HL-60/S4 treated with retinoic acid at 250 ng/mL for 4 days and 3 days (cell line): ENCODE results near the gene STAB2.

Source experiments
- in situ Hi-C: fragments of 300-500 bp; cut with MboI; formaldehyde crosslinking; loops from 2 replicates; pipeline ENCODE4 v1.7.0; 2022; ENCODE audit warnings: low sequenced_read_pairs

The STAB2 gene

DNA sequence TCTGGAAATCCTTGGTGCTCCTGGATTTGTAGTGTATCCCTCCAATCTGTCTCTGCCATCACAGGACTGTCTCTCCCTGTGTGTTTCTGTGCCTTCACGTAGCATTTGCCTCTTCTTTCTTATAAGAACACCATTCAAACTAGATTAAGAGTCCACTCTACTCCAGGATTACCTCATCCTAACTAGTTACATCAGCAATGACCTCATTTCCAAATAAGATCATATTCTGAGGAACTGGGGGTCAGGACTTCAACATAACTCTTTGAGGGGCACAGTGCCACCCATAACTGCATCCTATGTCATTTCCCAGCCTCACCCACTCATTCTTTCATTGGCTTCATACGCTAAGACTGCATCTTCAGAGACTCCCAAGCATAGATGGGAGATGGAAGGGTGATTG is 147.8 kb downstream of the STAB2 start:
- in situ Hi-C loops, result no loop called here

DNA sequence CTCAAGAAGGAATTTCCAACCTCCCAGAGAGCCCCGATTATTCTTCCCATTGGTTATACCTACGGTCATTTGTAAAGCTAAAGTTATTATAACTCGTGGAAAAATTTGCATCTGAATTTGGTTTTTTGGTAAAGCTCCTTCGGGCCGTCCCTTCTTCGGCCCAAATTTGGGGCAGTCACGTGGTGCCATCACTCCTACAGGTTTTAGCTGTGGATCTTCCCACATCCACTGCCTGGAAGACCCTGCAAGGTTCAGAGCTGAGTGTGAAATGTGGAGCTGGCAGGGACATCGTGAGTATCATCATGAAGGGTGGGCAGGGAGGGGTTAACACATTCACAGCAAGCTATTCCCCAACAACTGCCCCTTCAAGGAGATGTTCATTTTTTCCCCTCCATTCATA is 148.2 kb downstream of the STAB2 start:
- in situ Hi-C loops, result no loop called here

DNA sequence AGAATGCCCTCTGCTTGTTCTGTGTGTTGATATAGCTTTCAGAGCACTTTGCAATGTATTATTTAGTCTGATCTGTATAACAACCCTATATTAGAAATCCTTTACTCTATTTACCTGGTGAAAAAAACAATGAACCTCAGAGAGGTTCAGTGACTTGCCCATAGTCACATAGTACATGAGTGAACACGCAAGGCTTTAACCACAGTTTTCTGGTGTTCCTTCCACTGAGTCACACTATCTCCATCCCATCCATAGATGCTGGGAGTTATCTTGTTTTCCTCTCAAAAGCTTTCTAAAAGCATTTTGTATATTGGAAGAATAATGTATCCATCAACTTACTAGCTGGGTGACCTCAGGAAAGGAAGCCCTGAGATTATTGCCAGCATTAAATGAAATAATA is 149.5 kb downstream of the STAB2 start:
- in situ Hi-C loops, result no loop called here

DNA sequence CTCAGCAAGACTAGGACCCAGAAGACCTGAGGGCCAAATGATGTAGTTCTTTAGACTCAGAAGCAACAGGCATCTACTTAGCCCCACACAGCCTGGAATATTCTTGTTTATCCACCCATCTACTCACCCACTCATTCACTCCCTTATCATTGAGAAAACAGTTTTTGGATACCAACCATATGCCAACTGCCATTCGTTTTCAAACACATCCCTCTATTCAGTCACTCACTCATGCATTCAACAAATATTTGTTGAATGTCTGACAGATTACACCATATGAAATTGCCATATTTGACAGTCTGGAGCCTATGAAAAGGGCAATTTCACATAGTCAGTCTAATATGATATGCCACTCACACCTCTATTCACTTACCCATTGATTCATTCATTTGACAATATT is 150.8 kb downstream of the STAB2 start:
- in situ Hi-C loops, result no loop called here

GRCh38 chr12:103742349-103742932 is 155.4 kb downstream of the STAB2 start:
- in situ Hi-C loops, result no loop called here

DNA sequence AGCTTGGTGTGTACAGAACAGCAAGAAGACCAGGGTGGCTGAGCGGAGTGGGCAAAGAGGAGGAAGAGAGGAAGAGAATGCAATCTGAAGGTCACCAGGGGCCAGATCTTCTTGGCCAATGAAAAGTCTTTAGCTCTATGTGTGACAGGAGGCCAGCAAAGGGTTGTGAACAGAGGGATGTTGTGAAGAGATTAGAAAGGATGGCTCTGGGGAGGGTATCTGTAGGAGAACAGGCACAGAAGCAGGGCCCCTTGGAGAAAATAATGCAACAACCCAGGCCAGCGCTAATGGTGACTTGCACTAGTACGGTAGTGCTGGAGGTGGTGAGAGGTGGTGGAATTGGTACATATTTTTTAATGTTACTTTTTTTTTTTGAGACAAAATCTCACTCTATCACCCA is 156.7 kb downstream of the STAB2 start:
- in situ Hi-C loops, result no loop called here

DNA sequence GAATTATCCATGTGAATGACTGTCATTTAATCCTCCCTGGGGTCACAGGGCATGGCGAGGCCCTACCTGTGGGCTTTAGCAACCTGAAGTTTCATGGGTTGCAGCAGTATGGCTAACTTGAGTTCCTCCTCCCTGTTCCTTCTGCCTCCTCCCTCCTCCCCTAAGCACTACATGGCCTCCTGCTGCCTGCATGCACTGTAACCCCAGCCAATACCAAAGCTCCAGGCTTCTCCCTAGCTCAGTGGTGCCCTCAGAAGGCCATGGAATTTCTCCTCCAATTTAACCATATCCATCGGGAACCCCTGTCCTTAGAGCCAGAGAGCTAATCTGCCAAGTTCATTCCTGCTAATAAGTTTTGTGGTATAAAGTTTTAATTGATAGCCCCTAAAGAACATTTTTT is 158.9 kb downstream of the STAB2 start:
- in situ Hi-C loops, result no loop called here

GRCh38 chr12:103748002-103748401 is 160.9 kb downstream of the STAB2 start:
- in situ Hi-C loops, result no loop called here

DNA sequence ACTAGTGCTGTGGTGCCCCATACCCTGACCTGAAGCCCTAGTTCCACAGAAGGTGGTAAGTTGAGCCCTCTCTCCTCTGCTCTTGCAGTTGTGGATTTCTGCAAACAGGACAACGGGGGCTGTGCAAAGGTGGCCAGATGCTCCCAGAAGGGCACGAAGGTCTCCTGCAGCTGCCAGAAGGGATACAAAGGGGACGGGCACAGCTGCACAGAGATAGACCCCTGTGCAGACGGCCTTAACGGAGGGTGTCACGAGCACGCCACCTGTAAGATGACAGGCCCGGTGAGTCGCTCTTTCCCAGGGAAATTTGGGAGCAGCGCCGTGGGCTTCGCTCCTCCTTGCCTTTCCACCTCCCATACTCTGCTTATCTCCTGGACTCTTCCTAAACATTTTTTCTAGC is 161.8 kb downstream of the STAB2 start:
- in situ Hi-C loops, result no loop called here

DNA sequence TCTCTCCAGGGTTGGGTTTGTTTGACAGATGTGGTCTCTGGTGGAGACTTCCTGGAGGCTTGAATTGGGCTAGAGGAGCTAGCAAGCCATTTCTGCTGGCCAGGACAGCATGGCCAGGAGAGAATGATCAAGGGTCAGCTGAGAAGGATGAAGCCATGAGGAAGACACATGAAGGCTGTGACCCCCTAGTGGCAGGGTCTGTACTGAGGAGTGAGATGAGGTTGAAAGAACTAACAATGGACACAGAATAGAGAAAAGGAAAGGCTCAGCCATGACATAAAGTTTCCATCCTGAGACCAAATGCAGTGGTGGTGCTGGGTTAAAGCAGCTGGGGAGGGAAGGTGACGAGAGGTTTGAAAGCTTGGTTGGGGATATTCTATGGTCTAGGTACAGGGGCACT is 164.1 kb downstream of the STAB2 start:
- in situ Hi-C loops, result no loop called here

GRCh38 chr12:103751600-103751999 is 164.5 kb downstream of the STAB2 start:
- in situ Hi-C loops, result no loop called here

DNA sequence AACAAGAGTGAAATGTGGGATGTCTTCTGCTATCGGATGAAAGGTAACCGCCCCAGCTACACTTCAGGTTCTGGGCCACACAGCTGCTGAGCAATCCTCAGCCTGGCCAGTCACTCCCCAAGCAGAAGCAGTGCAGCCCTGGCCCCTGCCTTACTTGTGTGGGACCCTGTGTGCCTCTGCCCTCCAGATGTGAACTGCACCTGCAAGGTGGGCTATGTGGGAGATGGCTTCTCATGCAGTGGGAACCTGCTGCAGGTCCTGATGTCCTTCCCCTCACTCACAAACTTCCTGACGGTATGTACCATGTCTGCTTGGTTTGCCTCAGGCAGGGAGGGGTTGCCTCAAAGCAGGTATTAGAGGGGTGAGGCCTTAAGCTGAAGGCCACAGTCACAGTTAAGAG is 168.4 kb downstream of the STAB2 start:
- in situ Hi-C loops, result no loop called here

GRCh38 chr12:103756443-103756842 is 169.4 kb downstream of the STAB2 start:
- in situ Hi-C loops, result no loop called here

DNA sequence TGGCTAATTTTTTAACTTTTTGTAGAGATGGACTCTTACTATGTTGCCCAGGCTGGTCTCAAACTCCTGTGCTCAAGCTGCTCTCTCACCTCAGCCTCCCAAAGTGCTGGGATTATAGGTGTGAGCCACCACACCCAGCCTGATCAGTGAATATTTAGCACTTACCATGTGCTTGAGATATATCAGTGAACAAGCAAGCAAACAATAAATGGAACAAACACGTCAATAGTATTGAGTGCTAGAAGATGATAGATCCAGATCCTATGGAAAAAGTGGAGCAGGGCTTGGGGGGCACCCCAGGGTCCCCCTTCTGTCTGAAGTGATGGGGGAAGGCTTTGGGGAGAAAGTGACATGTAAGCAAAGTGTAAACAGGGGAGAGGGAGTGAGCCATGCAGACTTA is 170.2 kb downstream of the STAB2 start:
- in situ Hi-C loops, result no loop called here

GRCh38 chr12:103758310-103759089 is 171.4 kb downstream of the STAB2 start:
- in situ Hi-C loops, result no loop called here

GRCh38 chr12:103762473-103762872 is 175.4 kb downstream of the STAB2 start:
- in situ Hi-C loops, result no loop called here

DNA sequence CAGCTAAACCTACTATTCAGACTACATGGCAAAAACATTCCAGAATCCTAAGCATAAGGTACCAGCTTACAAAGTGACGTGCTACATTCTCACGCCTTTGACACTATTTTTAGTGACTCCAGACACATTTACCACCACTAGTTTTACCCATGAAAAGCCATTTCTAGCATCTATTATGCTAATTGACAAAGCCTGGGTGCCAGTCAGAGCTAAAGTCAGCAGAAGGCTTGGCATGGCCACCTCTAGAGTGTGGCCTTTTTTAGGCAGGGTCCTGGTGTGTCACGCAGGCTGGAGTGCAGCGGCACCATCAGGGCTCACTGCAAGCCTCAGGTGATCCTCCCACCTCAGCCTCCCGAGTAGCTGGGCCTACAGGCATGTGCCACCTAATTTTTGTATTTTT is 178.2 kb downstream of the STAB2 start:
- in situ Hi-C loops, result no loop called here

- in situ Hi-C loops, result no loop called here
Measured at GRCh38 chr12:103766028-103766427, 179.0 kb downstream of the STAB2 start.

DNA sequence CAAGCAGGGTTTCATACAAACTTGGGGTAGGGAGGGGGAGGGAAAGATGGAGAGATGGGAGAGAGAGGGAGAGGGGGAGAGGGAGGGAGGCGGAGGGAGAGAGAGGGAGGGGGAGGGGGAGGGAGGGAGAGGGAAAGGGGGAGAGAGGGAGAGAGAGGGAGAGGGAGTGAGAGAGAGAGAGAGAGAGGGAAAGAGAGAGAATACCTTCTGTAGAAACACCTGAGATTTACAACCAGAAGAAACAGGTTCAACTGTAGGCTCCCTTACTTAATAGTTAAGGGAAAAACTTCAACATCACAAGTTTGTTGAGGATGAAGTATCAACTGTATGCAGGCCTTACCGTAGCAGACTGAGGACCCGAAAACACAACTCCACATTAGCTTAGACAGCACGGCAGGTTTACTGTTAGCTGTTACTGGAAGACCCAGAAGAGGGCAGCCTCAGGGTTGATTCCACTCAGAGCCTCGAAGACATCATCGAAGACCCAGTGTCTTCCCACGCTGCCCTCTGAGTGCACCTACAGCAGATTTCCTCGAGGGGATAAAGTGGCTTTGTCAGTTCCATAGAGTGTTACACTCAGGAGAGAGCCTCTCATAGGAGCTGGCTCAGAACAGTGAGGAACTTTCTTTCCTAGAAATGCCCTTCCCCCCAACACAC is 181.5 kb downstream of the STAB2 start:
- in situ Hi-C loops, result no loop called here

GRCh38 chr12:103769240-103769945 is 182.3 kb downstream of the STAB2 start:
- in situ Hi-C loops, result no loop called here

DNA sequence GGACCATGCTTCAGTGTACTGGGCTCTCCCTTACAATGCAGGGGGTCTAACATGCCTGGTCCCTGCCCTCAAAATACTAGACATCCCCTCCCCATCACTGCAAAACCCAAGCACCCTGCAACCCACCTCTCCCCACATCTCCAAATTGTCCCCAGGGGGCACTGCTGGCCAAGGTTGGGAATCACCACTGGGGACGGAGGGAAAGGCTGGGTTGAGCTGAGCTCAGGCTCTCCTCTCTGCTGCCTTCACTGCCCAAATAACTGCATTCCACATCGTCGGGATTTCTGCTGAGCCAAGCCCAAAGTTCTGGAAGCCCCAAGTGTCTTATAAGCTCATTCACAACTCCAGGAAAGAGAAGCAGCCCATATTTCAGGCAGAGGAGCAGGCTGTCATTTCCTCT is 184.4 kb downstream of the STAB2 start:
- in situ Hi-C loops, result no loop called here
